GM10248 (cell line): ENCODE data around the gene PPP2R1A.

ENCODE experiments used
- CTCF ChIA-PET: fragments of 300-600 bp; sonication (Branson Sonifier 250); formaldehyde crosslinking; extraction: SDS; loops from one replicate; lab custom pipeline; 2021; ENCODE audit warnings: antibody characterized with exemption; lab: Yijun Ruan, JAX
- POLR2A ChIA-PET: fragments of 350-650 bp; sonication (Branson Sonifier 250); formaldehyde crosslinking; extraction: SDS; loops from one replicate; lab custom pipeline; 2020; ENCODE audit warnings: antibody characterized with exemption; lab: Yijun Ruan, JAX
- DNase-seq: peaks from one replicate; pipeline ENCODE4 v3.0.0; 2012; ENCODE audit errors: extremely low spot score
- TF ChIP-seq, protein P1 (sequence below): IDR thresholded peaks from 2 replicates; pipeline ENCODE4 v1.5.1; 2012; ENCODE audit warnings: mild to moderate bottlenecking, low read depth; ENCODE audit errors: extremely low read depth, missing control alignments, control extremely low read depth

The PPP2R1A gene

GRCh38 chr19:52190487-52191293 is 838 bp downstream of the PPP2R1A start:
- ChIA-PET POLR2A (no interaction called here), CTCF (interaction anchor here (1.1 kb wide), 1 partner anchor 47 kb away, joined by 4 read pairs; no protein-coding TSS in a partner anchor)
- TF ChIP-seq, protein P1, sequence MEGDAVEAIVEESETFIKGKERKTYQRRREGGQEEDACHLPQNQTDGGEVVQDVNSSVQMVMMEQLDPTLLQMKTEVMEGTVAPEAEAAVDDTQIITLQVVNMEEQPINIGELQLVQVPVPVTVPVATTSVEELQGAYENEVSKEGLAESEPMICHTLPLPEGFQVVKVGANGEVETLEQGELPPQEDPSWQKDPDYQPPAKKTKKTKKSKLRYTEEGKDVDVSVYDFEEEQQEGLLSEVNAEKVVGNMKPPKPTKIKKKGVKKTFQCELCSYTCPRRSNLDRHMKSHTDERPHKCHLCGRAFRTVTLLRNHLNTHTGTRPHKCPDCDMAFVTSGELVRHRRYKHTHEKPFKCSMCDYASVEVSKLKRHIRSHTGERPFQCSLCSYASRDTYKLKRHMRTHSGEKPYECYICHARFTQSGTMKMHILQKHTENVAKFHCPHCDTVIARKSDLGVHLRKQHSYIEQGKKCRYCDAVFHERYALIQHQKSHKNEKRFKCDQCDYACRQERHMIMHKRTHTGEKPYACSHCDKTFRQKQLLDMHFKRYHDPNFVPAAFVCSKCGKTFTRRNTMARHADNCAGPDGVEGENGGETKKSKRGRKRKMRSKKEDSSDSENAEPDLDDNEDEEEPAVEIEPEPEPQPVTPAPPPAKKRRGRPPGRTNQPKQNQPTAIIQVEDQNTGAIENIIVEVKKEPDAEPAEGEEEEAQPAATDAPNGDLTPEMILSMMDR = no peak
- DNase-seq = peak; percentile 35

GRCh38 chr19:52191389-52191788 is 1.5 kb downstream of the PPP2R1A start:
- POLR2A ChIA-PET = no interaction called here
- no peak for DNase-seq
- CTCF ChIA-PET = interaction anchor here (1.1 kb wide), 1 partner anchor 46 kb away, joined by 4 read pairs; no protein-coding TSS in a partner anchor
- TF ChIP-seq, protein P1 = no peak

GRCh38 chr19:52191951-52192350 is 2.1 kb downstream of the PPP2R1A start:
- TF ChIP-seq, protein P1 = no peak
- no peak for DNase-seq
- CTCF ChIA-PET = interaction anchor here (1.1 kb wide), 1 partner anchor 45 kb away, joined by 4 read pairs; no protein-coding TSS in a partner anchor
- POLR2A ChIA-PET = no interaction called here

DNA sequence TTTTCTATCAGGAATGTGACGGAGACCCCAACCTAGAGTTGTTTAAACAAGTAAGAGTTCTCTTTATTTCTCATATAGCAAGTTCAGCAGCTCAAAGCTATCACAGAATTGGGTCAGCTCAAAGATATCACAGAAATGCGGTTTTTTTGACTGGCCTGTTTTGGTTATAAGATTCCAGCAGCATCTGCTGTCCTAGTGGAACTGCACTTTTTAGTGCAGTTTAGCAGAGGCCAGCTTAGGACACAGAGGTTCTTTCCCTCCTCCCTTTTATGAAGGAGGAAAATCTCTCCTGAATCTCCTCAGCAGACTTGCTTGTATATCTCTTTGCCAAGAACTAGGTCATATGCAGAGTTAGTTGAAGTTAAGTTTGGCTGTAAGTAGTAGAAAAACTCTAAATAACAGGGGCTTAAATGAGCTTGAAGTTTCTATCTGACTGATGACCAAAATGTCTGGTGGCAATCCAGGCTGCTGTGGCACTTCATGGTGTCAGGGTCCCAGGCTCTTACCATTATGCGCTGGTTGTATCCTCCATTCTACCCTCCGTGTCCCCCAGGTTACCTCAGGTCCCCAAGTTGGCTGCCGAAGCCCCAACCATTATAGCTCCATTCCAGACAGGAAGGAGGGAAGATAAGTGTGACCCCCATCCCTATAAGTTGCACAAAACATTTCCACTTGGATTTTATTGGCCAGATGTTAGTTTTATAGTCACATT is 6.6 kb downstream of the PPP2R1A start:
- TF ChIP-seq, protein P1 = no peak
- ChIA-PET POLR2A (no interaction called here), CTCF (interaction anchor here (0.9 to 1.6 kb wide), 3 partner anchors 17 to 41 kb away, joined by 3 to 4 read pairs (median 4); no protein-coding TSS in a partner anchor)
- DNase-seq = no peak

- DNase-seq = no peak
- ChIA-PET POLR2A (interaction anchor here (1.2 kb wide), 1 partner anchor 8 kb away, joined by 11 read pairs; the partner anchor contains the start of gene PPP2R1A), CTCF (interaction anchor here (0.9 to 2.1 kb wide), 4 partner anchors 11 to 59 kb away, joined by 3 to 6 read pairs (median 4); partner anchors contain the start of gene ZNF616)
- TF ChIP-seq, protein P1 = no peak
Measured at GRCh38 chr19:52197964-52198363, 8.1 kb downstream of the PPP2R1A start.

DNA sequence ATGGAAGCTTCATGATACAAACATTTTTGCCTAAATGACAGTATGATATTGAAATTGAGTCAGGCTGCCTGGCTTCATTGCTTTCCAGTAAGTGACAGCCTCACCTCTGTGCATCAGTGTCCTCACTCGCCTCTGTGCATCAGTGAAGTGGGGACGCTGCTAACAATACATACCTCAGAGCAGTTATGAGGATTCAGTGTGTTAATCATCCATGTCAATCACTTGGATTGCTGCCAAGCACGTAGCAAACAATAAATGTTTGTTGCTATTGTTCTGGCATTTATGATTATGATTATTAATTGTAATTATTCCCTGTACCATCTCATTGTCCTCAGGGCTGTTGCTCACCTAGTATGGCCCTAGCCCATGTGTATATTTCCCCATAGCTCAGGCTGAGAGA is 8.8 kb downstream of the PPP2R1A start:
- TF ChIP-seq, protein P1 = no peak
- no peak for DNase-seq
- POLR2A ChIA-PET = interaction anchor here (1.2 kb wide), 1 partner anchor 9 kb away, joined by 11 read pairs; the partner anchor contains the start of gene PPP2R1A
- CTCF ChIA-PET = interaction anchor here (0.9 to 2.1 kb wide), 3 partner anchors 11 to 60 kb away, joined by 3 to 6 read pairs (median 4); partner anchors contain the start of gene ZNF616
